ENCODE data around the gene LBR.

Gene LBR

GRCh38 chr1:225446595-225446960 lies 18.7 kb upstream of the LBR start:
- DNase-seq (ENCODE audit: low read depth in 1 of 2, low spot score in 1 of 2), result no peak

GRCh38 chr1:225445639-225446594 lies 18.1 kb upstream of the LBR start:
- no peak for DNase-seq (ENCODE audit: low read depth in 1 of 2, low spot score in 1 of 2)

GRCh38 chr1:225442123-225442505 lies 14.3 kb upstream of the LBR start:
- no peak for DNase-seq (ENCODE audit: low read depth in 1 of 2, low spot score in 1 of 2)

- no peak for DNase-seq (ENCODE audit: low read depth in 1 of 2, low spot score in 1 of 2)
These were observed 13.7 kb upstream of the LBR start for GRCh38 chr1:225441314-225442122.

- no peak for DNase-seq (ENCODE audit: low read depth in 1 of 2, low spot score in 1 of 2)
These were observed 12.8 kb upstream of the LBR start for GRCh38 chr1:225440380-225441221.

GRCh38 chr1:225437710-225438437 lies 10.0 kb upstream of the LBR start:
- DNase-seq (ENCODE audit: low read depth in 1 of 2, low spot score in 1 of 2), result no peak

- DNase-seq (ENCODE audit: low read depth in 1 of 2, low spot score in 1 of 2), result no peak
These were observed 8.1 kb upstream of the LBR start for GRCh38 chr1:225435957-225436392.

- no peak for DNase-seq (ENCODE audit: low read depth in 1 of 2, low spot score in 1 of 2)
These were observed 7.6 kb upstream of the LBR start for GRCh38 chr1:225435487-225435886.

- no peak for DNase-seq (ENCODE audit: low read depth in 1 of 2, low spot score in 1 of 2)
These were observed 7.2 kb upstream of the LBR start for GRCh38 chr1:225435076-225435475.

GRCh38 chr1:225434046-225434445 lies 6.2 kb upstream of the LBR start:
- no peak for DNase-seq (ENCODE audit: low read depth in 1 of 2, low spot score in 1 of 2)

- no peak for DNase-seq (ENCODE audit: low read depth in 1 of 2, low spot score in 1 of 2)
These were observed 3.4 kb upstream of the LBR start for GRCh38 chr1:225431081-225431863.

- no peak for DNase-seq (ENCODE audit: low read depth in 1 of 2, low spot score in 1 of 2)
These were observed 2.5 kb upstream of the LBR start for GRCh38 chr1:225430301-225430700.

- no peak for DNase-seq (ENCODE audit: low read depth in 1 of 2, low spot score in 1 of 2)
These were observed 1.1 kb upstream of the LBR start for GRCh38 chr1:225428881-225429455.

GRCh38 chr1:225428068-225428880 lies 436 bp upstream of the LBR start:
- peak; percentile 86 to 87 for DNase-seq (ENCODE audit: low read depth in 1 of 2, low spot score in 1 of 2)

- DNase-seq (ENCODE audit: low read depth in 1 of 2, low spot score in 1 of 2), result no peak
These were observed 1.2 kb downstream of the LBR start for GRCh38 chr1:225426395-225427234.

GRCh38 chr1:225425201-225425786 lies 2.5 kb downstream of the LBR start:
- no peak for DNase-seq (ENCODE audit: low read depth in 1 of 2, low spot score in 1 of 2)

GRCh38 chr1:225424562-225425200 lies 3.2 kb downstream of the LBR start:
- DNase-seq (ENCODE audit: low read depth in 1 of 2, low spot score in 1 of 2), result no peak
